GM19397 (cell line): ENCODE measurements around the gene PTPN6.
A peak's percentile ranks its signal among the peaks of the same experiment; 100 is the strongest.
"Not testable (repeated sequence)": the region's sequence is repeated elsewhere in the genome, so short reads cannot be mapped to it uniquely, and the experiment has no call there.

ENCODE experiments used
- ATAC-seq: cut with Tn5 transposase; IDR thresholded peaks from one replicate; pipeline ENCODE4 v1.9.1; 2021; ENCODE audit warnings: mild to moderate bottlenecking, moderate library complexity; ENCODE audit not compliant: unreplicated experiment

The PTPN6 gene

GRCh38 chr12:6950811-6951540, at the start of gene PTPN6:
PTPN6 (plus strand) TSS chr12:6951356; CDS start chr12:6951513, 157 bp downstream.
- ATAC-seq = no peak

- no peak for ATAC-seq
Measured at GRCh38 chr12:6902448-6902847, 48.7 kb upstream of the PTPN6 start.

- ATAC-seq = no peak
Measured at GRCh38 chr12:6903722-6904121, 47.4 kb upstream of the PTPN6 start.

GRCh38 chr12:6904280-6905276, 46.6 kb upstream of the PTPN6 start, which contains the start of gene LRRC23:
LRRC23 (plus strand) TSS chr12:6904822; CDS start chr12:6905634, 812 bp downstream.
- peak; percentile 91 for ATAC-seq

- ATAC-seq = no peak
Measured at GRCh38 chr12:6905414-6906040, 45.6 kb upstream of the PTPN6 start.

GRCh38 chr12:6908141-6908540, 43.0 kb upstream of the PTPN6 start:
- not testable (repeated sequence) for ATAC-seq

GRCh38 chr12:6909421-6910145, 41.6 kb upstream of the PTPN6 start:
- ATAC-seq = no peak

GRCh38 chr12:6912164-6912935, 38.8 kb upstream of the PTPN6 start:
- ATAC-seq = no peak

- peak; percentile 59 for ATAC-seq
Measured at GRCh38 chr12:6914246-6914946, 36.8 kb upstream of the PTPN6 start, which contains the start of gene ENO2. ENO2 (plus strand) TSS chr12:6914580; CDS start chr12:6915833, 1,253 bp downstream.

- no peak for ATAC-seq
Measured at GRCh38 chr12:6914947-6915788, 36.0 kb upstream of the PTPN6 start.

GRCh38 chr12:6915789-6916285, 35.3 kb upstream of the PTPN6 start:
- ATAC-seq = no peak

- ATAC-seq = no peak
Measured at GRCh38 chr12:6916426-6917200, 34.5 kb upstream of the PTPN6 start.

- ATAC-seq = no peak
Measured at GRCh38 chr12:6917491-6918231, 33.5 kb upstream of the PTPN6 start.

GRCh38 chr12:6919588-6919987, 31.6 kb upstream of the PTPN6 start:
- ATAC-seq = no peak

- ATAC-seq = no peak
Measured at GRCh38 chr12:6921539-6921938, 29.6 kb upstream of the PTPN6 start.
